EH (cell line): Measurements from ENCODE around the gene ARRB2.
"Not testable (repeated sequence)": the region's sequence is repeated elsewhere in the genome, so short reads cannot be mapped to it uniquely, and the experiment has no call there.

Experiments
- DNase-seq: peaks from one replicate; pipeline ENCODE4 v3.0.0-alpha.2; 2015; ENCODE audit warnings: low read depth

Gene ARRB2

DNA sequence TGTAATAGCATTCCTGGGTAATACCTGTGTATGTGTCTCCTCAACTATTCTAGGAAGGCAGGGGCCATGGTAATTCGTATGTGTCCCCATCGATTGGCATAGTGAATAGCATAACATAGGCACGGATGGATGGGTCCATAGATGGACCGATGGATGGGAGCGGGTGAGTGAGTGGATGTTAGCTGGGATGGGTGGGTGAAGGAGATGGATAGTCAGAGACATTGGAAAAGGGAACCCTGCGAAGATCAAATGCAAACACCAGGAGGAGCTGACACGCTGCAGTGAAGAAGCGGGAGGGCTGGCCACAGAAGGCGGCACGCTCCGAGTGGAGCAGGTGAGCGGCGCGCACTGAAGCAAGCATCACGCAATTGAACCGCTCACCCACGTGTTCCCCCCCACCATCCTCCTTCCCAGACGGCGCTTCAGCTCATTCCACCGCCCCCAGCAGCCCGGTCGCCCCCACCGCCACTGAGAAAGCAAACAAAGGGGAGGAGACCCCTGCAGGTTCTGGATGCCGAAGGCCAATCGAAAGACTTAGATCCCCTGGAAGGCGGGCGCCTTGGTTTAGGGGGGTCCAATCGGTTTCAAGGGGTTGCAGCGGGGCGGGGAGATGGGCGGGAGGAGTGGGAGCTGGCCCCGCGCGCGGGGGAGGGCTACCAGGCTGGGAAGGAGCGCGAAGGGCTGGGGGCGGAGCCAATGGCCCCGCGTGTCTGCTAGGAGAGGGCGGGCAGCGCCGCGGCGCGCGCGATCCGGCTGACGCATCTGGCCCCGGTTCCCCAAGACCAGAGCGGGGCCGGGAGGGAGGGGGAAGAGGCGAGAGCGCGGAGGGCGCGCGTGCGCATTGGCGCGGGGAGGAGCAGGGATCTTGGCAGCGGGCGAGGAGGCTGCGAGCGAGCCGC, at the start of gene ARRB2:
TSS of gene ARRB2 (plus strand) at position 839 of the 899 bp plus-strand sequence. CDS start 90 bp downstream, outside the sequence.
- DNase-seq: peak; percentile 98

DNA sequence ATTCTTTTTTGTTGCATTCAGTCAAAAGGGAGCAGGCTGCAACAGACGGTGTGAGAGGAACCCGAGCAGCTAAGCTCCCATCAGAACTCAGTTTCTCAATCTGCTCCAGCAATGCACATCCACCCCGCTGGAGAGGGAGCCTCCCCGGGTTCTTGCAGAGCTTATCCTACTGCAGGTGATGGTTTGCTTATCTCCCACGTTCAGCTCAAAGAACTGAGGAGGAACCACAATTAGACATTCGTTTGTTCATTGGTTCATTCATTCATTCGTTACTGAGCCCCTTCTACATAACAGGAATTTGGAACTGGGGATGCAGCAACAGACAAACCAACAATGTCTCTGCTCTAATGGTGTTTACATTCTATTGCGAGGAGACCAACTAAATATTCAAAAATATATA, 46.7 kb upstream of the ARRB2 start:
- DNase-seq: no peak

DNA sequence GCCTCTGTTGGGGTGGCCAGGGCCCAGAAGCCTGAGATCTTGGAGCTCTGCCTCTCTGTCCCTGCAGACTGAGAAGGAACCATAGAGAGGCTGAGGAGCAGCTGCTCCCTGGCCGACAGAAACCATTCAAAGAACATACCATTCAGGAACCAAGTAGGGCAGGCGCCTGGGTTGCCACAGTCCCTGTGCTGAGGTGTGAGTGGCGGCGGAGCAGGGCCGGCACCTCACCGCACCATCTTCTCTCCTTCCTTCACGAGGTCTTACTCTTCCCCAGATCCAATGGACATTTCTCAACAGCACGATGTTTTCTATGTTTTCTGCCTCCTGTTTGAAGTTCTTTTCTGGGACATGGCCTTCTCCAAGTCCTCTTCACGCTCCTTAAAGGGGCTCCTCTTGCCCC, 46.2 kb upstream of the ARRB2 start:
- DNase-seq: no peak

DNA sequence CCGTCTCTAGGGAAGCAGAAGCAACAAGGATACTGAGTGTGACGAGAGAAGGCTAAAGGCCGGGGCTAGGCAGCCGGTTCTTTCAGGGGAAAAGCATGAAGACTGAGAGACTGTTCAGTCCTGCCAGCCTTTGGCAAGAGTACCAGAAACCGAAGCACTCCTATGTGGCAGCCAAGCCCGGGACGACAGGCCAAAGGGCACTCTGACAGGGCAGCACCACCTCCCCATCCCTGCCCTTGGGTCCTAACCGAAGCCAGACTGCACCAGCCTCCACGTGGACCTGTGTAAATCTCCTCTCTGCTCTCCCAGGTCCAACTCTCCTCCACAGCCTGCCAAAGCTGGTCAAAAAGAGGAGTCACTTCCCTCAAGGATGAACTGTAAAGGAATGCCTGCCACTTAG, 45.4 kb upstream of the ARRB2 start:
- DNase-seq: no peak

DNA sequence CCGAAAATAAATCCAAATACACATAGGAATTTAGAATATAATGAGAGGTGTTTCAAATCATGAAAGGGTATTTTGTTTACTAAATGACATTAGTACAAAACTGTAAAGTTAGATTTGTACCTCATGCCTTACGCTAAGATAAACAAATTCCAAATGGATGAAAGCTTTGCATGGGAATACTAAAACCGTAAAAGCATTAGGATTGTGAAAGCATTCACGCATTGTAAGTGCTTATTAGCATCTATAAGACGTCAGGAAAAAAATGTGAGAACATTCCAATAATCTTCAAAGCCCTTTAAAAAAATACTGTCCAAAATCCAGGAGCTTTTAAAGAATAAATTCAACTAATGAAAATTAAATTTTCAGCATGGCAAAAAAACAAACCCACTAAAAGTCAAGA, 44.1 kb upstream of the ARRB2 start:
- DNase-seq: peak; percentile 25

DNA sequence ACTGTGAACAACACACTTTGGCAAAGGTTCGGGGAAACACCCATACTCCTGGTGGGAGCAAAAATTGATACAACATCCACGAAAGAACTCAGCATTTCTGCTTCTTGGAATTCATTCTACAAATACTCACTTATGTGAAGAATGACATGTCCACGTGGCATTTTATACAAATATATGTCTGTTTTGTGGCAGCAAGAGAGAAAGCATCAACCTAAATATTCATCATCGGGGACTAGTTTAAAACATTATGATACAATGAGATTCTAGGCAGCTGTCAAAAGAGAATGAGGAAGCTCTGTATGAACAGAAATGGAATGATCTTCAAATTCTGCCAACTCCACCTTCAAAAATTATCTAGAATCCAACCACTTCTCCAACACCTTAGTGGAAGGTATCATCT, 43.3 kb upstream of the ARRB2 start:
- no peak for DNase-seq

DNA sequence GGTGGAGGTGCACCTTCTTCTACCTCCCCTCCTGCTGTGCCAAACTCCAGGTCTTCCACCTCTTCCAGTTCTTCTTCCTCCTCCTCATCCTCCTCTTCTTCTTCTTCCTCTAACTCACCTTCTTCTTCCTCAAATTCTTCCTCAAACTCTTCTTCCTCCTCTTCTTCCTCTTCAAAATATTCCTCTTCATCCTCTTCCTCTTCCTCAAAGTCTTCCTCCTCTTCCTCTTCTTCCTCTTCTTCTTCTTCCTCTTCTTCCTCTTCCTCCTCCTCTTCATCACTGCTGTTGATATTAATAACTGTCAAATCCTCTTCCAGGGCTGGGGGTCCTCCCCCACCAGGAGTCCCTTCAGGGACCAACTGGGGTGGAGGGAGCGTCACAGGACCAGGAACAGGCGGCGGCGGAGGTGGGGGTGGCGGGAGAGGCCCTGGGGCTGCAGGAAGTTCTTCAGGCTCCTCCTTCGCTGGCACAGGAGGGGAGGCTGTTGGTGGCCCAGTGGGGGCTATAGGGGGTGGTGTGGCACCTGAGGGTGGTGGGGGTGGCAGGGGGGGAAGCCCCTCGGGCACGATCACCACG, 38.3 kb upstream of the ARRB2 start:
- no peak for DNase-seq

DNA sequence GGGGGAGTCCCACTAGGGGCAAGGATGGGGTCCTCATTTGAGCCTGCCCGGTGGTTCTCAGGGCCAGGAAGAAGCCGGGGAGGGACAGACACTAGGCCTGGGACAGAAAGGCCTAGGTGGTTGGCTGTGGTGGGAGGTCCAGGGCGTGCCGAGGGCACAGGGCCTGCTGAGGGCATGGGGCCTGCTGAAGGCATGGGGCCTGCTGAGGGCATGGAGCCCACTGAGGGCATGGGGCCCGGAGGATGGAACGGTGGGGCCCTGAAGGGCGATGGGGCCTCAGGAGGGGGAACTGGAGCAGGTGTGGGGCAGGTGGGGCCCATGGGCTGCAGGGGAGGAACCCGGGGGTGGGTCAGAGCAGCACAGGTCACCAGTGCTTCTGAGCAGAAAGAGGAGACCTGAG, 37.7 kb upstream of the ARRB2 start:
- DNase-seq: no peak

DNA sequence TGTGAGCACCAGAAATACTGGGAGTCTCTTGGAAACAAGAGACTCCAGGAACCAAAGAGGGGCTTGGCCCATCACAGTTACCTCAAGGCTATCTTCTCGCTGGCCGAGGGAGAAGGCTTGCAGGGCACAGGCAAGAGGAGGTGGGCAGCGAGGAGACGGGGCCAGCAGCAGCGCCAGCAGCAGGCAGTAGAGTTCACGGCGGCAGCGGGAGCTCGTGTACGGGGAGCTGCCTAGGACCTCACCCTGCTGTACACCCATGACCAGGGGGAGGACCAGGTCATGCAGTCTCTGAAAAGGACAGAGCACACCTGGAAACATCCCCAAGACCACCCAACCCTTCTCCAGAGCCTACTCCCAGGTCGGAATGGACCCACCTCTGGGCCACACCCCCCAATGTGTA, 37.3 kb upstream of the ARRB2 start:
- no peak for DNase-seq

DNA sequence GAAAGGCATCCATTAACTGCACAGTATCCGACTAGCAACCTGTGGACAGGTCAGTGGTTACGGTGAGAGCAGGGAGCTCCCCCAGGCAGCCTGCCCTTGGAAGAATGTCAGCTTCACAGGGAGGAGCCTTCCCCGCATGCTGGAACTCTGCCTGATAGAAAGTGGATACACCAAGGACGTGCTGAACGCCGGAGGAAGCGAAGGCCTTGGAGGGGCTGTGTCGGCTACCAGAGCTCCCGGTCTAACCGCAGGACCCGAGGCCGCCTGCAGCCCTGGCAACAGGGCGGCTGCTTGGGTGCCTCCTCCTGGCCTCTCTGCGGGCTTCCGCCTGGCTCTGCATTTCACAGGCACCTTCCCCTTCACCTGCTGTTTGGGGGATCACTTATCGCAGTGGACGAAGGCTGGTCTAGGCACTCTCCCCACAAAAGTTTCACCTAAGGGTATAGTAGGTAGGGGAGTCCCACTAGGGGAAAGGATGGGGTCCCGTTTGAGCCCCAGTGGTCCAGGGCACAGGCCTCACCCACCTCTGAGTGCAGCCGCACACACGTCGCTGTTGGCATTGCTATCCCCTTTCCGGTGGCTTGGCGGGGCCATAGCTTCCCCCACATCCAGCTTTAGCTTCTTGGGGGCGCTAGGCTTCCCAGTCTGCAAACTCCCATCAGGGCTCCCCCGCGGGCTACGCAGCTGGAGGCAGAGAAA, 36.3 kb upstream of the ARRB2 start:
- DNase-seq: no peak

DNA sequence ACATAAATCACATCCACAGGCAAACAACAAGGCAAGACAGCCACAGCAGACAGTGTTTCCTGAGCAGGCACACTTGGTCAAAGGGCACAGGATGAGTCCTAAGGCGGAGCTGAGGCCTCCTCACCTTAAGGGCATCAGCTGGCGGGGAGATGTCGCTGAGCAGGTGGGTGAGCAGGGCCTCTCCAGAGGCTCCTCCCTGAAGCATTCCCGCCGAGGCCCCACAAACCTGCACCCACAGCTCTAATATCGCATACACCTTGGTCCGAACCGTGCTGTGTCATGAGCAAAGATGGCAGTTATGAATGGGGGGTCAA, 35.8 kb upstream of the ARRB2 start:
- no peak for DNase-seq

DNA sequence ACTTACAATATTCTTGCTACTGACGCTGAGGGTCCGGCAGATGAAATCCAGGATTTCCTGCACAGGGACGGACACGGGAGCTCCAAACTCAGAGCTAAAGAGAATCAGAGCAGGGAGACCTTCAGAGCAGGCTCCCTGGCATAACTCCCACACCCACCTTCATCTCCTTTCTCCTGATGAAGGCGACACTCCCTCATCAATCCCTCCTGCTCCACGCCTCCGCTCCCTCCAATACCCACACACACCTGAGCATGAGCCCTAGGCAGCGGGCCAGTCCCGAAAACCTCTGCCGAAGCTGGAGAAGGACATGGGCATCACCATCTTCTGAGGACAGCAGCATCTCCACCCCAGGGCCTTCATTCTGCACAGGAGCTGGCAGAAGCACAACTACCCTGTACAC, 34.6 kb upstream of the ARRB2 start:
- no peak for DNase-seq

DNA sequence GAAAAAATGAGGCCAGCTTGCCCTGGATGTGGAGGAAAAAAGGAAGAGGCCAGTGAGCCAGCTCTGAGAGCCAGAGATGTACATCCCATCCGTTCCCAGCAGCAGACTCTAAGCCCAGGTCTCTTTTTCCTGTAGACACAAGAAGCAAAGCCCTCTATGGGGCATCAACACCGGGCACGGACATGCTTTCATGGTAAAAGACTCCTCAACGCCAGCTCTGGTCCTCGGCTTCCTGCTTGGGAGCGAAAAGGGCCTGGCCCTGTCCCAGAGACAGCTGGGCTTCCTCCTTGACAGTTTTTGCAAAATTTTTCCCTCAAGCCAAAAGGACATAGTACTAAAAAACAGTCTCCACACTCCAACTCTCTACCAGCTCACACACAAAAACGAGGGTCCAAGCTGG, 33.6 kb upstream of the ARRB2 start:
- no peak for DNase-seq

DNA sequence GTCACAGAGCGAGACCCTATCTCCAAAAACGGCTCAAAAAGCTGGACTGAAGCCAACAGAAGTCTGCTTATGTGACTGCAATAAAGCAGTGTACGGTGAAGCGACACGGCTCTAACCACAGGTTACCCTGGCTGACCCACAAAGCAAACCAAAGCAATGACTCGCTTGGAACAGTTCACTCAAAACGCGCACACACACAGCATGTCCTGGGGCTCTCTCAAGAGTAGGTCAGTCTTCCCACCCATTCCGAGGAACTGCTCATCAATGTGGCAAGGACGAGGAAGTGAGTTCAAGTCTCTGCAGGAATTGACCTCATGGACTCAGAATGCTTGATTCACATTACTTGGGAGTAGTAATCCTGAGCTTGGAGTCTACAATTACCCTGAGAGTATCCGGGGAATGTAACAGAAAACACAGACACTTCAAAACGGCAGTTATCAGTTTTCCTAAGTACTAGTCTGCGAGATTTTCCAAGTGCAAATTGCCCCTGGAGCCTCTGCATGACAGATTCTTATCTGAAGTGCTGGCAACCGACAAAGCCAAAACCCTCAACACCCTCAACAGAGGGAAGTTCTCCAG, 31.9 kb upstream of the ARRB2 start:
- DNase-seq: peak; percentile 95

DNA sequence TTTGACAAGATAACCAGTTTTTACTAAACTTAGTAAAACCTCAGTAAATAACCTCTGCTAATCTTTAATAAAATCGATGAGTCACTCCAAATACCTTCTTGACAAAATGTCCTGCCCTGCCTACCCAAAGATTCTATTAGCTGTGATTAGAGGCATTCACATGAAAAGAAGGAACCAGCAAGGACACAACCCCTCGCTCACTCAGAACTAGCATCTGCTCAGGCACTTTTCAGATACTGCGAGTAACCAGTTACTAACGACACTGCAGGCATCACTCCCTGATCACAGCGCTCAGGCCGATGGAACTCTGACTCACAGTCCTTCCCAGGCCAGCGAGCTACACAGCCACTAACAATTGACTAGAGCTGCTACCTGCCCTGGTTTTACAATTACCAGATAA, 30.8 kb upstream of the ARRB2 start:
- peak; percentile 75 for DNase-seq

DNA sequence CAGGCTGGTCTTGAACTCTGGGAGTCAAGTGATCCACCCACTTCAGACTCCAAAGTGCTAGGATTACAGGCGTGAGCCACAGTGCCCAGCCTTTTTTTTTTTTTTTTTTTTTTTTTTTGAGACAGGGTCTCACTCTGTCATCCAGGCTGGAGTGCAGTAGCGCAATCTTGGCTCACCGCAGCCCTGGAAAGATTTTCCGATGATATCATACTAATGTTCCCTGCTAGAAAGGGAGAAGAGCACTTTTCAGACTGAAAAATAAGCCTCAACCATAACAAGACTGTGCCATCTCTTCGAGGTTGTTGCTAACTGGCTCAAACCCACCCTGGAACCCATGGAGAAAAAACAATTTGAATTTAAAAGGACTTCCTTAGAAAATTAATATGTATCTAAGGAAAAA, 26.7 kb upstream of the ARRB2 start:
- DNase-seq: not testable (repeated sequence)

DNA sequence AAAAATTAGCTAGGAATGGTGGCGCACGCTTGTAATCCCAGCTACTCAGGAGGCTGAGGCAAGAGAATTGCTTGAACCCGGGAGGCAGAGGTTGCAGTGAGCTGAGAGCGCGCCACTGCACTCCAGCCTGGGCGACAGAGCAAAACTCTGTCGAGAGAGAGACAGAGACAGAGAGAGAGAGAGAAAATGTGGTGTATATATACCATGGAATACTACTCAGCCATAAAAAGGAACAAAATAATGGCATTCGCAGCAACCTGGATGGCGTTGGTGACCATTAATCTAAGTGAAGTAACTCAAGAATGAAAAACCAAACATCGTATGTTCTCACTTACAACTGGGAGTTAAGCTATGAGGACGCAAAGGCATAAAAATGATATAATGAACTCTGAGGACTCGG, 20.6 kb upstream of the ARRB2 start:
- not testable (repeated sequence) for DNase-seq

DNA sequence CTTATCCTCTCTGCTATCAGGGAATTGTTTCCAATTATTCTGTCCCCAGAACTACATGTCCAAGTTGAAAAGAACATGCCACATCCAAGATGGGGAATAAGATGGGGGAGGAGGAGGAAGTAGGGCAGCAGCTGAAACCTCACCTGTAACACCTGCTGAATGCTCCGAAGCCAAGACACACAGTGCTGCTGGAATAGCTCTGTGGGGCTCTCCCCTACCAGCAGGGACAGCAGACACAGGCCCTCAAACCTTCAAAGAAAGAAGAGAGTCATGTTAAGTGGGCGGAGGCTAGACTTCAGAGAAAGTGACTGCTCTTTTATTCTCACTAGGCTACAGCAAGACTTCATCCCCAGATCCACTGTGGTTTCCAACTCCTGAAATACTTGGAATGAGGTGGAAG, 19.7 kb upstream of the ARRB2 start:
- DNase-seq: no peak

DNA sequence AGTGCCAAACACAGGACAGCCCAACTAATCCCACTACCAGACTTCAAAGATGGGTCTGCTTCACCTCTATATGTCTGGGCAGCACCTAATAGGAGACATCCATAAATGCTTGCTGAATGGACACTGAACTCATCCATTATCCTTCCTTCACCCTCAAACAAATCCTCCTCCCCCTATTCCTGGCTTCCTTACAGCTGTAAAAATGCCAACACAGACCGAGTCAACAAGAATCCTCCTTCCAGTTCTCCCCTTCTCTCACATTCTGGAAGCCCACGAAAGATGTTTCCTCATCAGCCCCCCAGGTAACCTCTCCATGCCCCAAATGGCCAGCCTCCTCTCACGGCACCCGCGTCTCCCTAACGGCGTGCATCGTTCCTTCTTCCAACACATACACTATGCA, 18.7 kb upstream of the ARRB2 start:
- peak; percentile 25 for DNase-seq

DNA sequence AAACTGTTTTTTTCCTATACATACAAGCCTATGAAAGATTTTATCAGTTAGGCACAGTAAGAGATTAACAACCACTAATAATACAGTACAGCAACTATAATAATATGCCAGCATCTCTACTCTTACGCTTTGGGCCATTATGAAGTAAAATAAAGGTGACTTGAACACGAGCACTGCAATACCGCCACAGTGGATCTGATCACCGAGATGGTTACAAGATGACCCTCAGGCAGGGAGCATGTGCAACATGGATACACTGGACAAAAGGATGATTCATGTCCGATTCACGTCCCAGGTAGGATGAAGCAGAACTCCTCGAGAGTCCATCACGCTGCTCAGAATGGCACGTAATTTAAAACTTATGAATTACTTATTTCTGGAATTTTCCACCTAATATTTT, 17.0 kb upstream of the ARRB2 start:
- no peak for DNase-seq

DNA sequence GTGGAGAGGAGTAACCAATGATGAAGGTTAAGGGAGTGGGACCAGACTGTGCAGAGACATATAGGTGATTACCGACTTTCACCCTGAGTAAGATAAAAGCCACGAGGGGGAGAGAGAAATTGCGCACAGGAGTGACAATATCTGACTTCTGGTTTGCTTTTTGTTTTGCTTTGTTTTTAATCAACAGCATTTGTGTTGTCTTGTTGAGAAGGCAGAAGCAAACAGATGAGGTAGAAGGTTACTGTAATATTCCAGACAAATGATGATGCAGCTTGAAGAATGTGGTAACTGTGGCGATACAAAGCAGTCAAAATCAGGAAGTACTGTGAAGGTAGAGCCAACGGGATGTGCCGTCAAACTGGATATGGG, 14.0 kb upstream of the ARRB2 start:
- DNase-seq: no peak

DNA sequence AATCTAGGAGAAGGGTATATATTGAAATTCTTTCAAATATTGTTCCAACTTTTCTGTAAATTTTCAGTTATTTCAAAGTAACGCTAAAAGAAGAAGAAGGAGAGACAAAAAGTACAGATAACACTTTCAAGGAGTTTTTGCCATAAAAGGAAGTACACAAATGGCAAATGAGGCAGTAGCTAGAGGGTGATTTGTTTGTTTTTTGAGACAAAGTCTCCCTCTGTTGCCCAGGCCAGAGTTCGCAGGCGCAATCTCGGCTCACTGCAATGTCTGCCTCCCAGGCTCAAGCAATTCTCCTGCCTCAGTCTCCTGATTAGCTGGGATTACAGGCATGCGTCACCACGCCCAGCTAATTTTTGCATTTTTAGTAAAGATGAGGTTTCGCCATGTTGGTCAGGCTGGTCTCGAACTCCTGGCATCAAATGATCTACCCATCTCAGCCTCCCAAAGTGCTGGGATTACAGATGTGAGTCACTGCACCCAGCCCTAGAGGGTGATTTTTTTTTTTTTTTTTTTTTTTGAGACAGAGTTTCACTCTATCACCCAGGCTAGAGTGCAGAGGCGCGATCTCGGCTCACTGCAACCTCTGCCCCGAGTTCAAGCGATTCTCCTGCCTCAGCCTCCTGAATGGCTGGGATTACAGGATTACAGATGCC, 10.9 kb upstream of the ARRB2 start:
- not testable (repeated sequence) for DNase-seq

DNA sequence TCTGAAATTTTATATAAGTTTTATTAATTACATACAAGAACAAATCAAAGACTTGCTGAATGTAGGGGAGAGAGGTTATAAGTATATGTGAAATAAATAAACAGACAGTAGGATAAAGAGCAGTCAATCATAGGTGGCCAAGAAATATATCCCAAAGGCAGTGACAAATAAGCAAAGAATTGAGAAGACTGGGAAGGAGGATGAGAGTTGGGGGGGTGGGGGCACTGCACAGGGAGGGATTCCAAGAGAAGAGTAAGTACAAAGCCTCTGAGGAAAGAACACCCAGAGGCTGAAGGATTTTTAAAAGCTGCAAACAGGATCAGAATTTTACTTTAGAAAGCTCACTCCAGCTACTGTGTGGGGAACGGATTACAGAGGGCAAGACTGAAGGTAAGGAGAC, 9.3 kb upstream of the ARRB2 start:
- peak; percentile 54 for DNase-seq
